Psoas muscle (tissue), 8 donors: Measurements from ENCODE around the gene ADGRL1. TPM values are rescaled to one million over a fixed set of nuclear protein-coding genes. Genes with fewer than 3 reads are reported as not detected.
A peak's percentile ranks its signal among the peaks of the same experiment; 100 is the strongest.
"Not testable (repeated sequence)": the region's sequence is repeated elsewhere in the genome, so short reads cannot be mapped to it uniquely, and the experiment has no call there.

Experiments used
- ATAC-seq, 4 donors: fragments of 200-7000 bp; cut with Tn5 transposase; one replicate each; pipeline ENCODE4 v1.9.1; 2020; ENCODE audit warnings: moderate library complexity in 3 of 4, mild to moderate bottlenecking in 2 of 4
- DNase-seq, 2 donors: peaks; one replicate each; pipeline ENCODE4 v3.0.0-alpha.2; 2020
- H3K27ac ChIP-seq: fragments of 200-600 bp; one replicate; pipeline ENCODE4 v1.8.0; 2022
- H3K27me3 ChIP-seq, 3 donors: fragments of 200-600 bp in 1 of 3; one replicate each; pipeline versions ENCODE4 v1.6.1 to v1.8.0; 2013 to 2022; ENCODE audit warnings: low read length in 2 of 3, mild to moderate bottlenecking in 2 of 3, moderate library complexity in 1 of 3; ENCODE audit not compliant: insufficient read depth in 3 of 3
- H3K36me3 ChIP-seq, 2 donors: fragments of 200-600 bp in 1 of 2; one replicate each; pipeline versions ENCODE4 v1.6.1 to v1.8.0; 2013 to 2022; ENCODE audit warnings: low read depth in 1 of 2, mild to moderate bottlenecking in 1 of 2, moderate library complexity in 1 of 2; ENCODE audit not compliant: insufficient read depth in 1 of 2
- H3K4me1 ChIP-seq: fragments of 200-600 bp; one replicate; pipeline ENCODE4 v1.8.0; 2022
- H3K4me3 ChIP-seq: fragments of 200-600 bp; one replicate; pipeline ENCODE4 v1.8.0; 2022; ENCODE audit warnings: mild to moderate bottlenecking
- H3K9me3 ChIP-seq: fragments of 200-600 bp; one replicate; pipeline ENCODE4 v1.8.0; 2022
- CTCF ChIP-seq: fragments of 200-600 bp; IDR thresholded peaks from one replicate; pipeline ENCODE4 v1.8.0; 2022; ENCODE audit warnings: antibody characterized with exemption
- WGBS, 3 donors: extraction: QIAGEN DNeasy Blood & Tissue Kit; methylation state at CpG; one replicate each; pipeline versions ENCODE4 v1.1.6 to v1.1.7; 2013; 5-methylcytosine and 5-hydroxymethylcytosine counted together
- intact Hi-C, 2 donors: fragments of 100-400 bp; cut with DNase I; formaldehyde crosslinking; loops; one replicate each; pipeline versions ENCODE4 v1.11.0 to v1.14.2; 2022
- polyA plus RNA-seq, 3 donors: library from polyadenylated mRNA; stranded (reverse); fragments of 200-250 nt; gene quantifications; one replicate each; pipeline ENCODE4 v1.2.3, GENCODE V29; 2013
- total RNA-seq, 4 donors: library from RNA; stranded (reverse); fragmentation: NEBNext Ultra II Directional in 2 of 4; extraction: Animal tissue kit (Norgen Biotek cat#: 25700) in 2 of 4; gene quantifications; one replicate each; pipeline versions ENCODE4 v1.2.1 to v1.2.4, GENCODE V29; 2021 to 2023
- donor health status: healthy with polysubstance abuse.
- donor health status: DM: no; HTN: no; CAD: no; lungs with moderate emphysema.
- donor health status: Bipolar disorder and iron deficiency.
- donor health status: healthy.
- donor health status: DM: yes; HTN: yes; CAD: no.
- donor health status: DM: no; HTN: no; CAD: no.
- donor health status: DM: no; HTN: no; CAD: no.
- donor health status: DM: yes; HTN: yes; CAD: no.

The ADGRL1 gene
- total and polyA plus RNA-seq, 7 donors, result 0.38 to 2.6 (median 1.7) TPM

- DNase-seq, result no peak
- Histone ChIP-seq H3K9me3 (no peaks in the 10 kb centered on the region), H3K27ac (no peak overlapping the region), H3K36me3 (no peaks in the 10 kb centered on the region), H3K4me3 (peak overlapping the region; percentile 52), H3K27me3 (peaks cover 0 to 33% (median 4%) of the 10 kb centered on the region in 3 donors), H3K4me1 (no peaks in the 10 kb centered on the region)
- intact Hi-C loops, result no loop called here
- 0 to 1% (median 0%) methylated on average over 11 to 20 of the region's 20 CpGs for WGBS, 3 donors
- no peak for TF ChIP-seq CTCF
- no peak for ATAC-seq
Observed at GRCh38 chr19:14248578-14249011, 42.6 kb upstream of the ADGRL1 start.

- H3K36me3 ChIP-seq, H3K4me1 ChIP-seq, H3K27ac ChIP-seq, H3K9me3 ChIP-seq, ATAC-seq, H3K4me3 ChIP-seq, DNase-seq, intact Hi-C loops: not testable (repeated sequence)
- peaks cover 0 to 33% (median 4%) of the 10 kb centered on the region in 3 donors for H3K27me3 ChIP-seq
- WGBS, 3 donors, result 5 to 9% (median 9%) methylated on average over 30 to 38 of the region's 38 CpGs
Observed at GRCh38 chr19:14247548-14248471, 41.8 kb upstream of the ADGRL1 start.

- DNase-seq, ATAC-seq, H3K36me3 ChIP-seq, H3K4me1 ChIP-seq, H3K27ac ChIP-seq, intact Hi-C loops, H3K4me3 ChIP-seq, H3K9me3 ChIP-seq: not testable (repeated sequence)
- peaks cover 0 to 33% (median 4%) of the 10 kb centered on the region in 3 donors for H3K27me3 ChIP-seq
- WGBS, 3 donors, result 51 to 69% (median 53%) methylated on average over 5 to 6 of the region's 6 CpGs
Observed at GRCh38 chr19:14247205-14247547, 41.2 kb upstream of the ADGRL1 start.

GRCh38 chr19:14244393-14244792 lies 38.4 kb upstream of the ADGRL1 start:
- WGBS, 3 donors, result 60 to 78% (median 67%) methylated on average over 5 of the region's 5 CpGs
- H3K9me3 ChIP-seq, H3K4me3 ChIP-seq, H3K36me3 ChIP-seq, H3K4me1 ChIP-seq, DNase-seq, intact Hi-C loops, ATAC-seq, H3K27ac ChIP-seq: not testable (repeated sequence)
- H3K27me3 ChIP-seq, result peaks cover 0 to 25% (median 3%) of the 10 kb centered on the region in 3 donors

- H3K27ac ChIP-seq, H3K4me1 ChIP-seq, intact Hi-C loops, H3K4me3 ChIP-seq, H3K9me3 ChIP-seq, ATAC-seq, H3K36me3 ChIP-seq, DNase-seq: not testable (repeated sequence)
- H3K27me3 ChIP-seq, result peaks cover 0 to 19% (median 3%) of the 10 kb centered on the region in 3 donors
- WGBS, 3 donors, result 80 to 88% (median 84%) methylated on average over 12 of the region's 12 CpGs
Observed at GRCh38 chr19:14243718-14244117, 37.7 kb upstream of the ADGRL1 start.

GRCh38 chr19:14237014-14237941 lies 31.3 kb upstream of the ADGRL1 start:
- no peaks in the 10 kb centered on the region for H3K9me3 ChIP-seq
- H3K36me3 ChIP-seq, result no peaks in the 10 kb centered on the region
- no peak for TF ChIP-seq CTCF
- ATAC-seq (no peak), DNase-seq (no peak)
- H3K27ac ChIP-seq, result no peak overlapping the region
- intact Hi-C loops, result no loop called here
- WGBS, 3 donors, result 71 to 79% (median 75%) methylated on average over 5 of the region's 5 CpGs
- H3K4me3 ChIP-seq, result no peak overlapping the region
- no peaks in the 10 kb centered on the region for H3K4me1 ChIP-seq
- H3K27me3 ChIP-seq, result peaks cover 0 to 3% (median 0%) of the 10 kb centered on the region in 3 donors

GRCh38 chr19:14232945-14233344 lies 27.0 kb upstream of the ADGRL1 start:
- H3K27ac ChIP-seq, DNase-seq, H3K36me3 ChIP-seq, H3K9me3 ChIP-seq, H3K4me1 ChIP-seq, H3K27me3 ChIP-seq, ATAC-seq, H3K4me3 ChIP-seq, intact Hi-C loops: not testable (repeated sequence)
- 91 to 97% (median 94%) methylated on average over 2 to 4 of the region's 4 CpGs for WGBS, 3 donors

- H3K4me3 ChIP-seq, ATAC-seq, H3K27ac ChIP-seq, H3K4me1 ChIP-seq, H3K9me3 ChIP-seq, intact Hi-C loops, H3K27me3 ChIP-seq, DNase-seq, H3K36me3 ChIP-seq: not testable (repeated sequence)
- 18 to 20% (median 19%) methylated on average over 14 to 15 of the region's 17 CpGs for WGBS, 3 donors
Observed at GRCh38 chr19:14228446-14229071, 22.6 kb upstream of the ADGRL1 start.
